GM19467 (cell line): ENCODE results near the gene RUFY3.
"Not testable (repeated sequence)": the region's sequence is repeated elsewhere in the genome, so short reads cannot be mapped to it uniquely, and the experiment has no call there.

Experiments used
- ATAC-seq: cut with Tn5 transposase; IDR thresholded peaks from one replicate; pipeline ENCODE4 v1.9.1; 2021; ENCODE audit warnings: mild to moderate bottlenecking, moderate library complexity; ENCODE audit not compliant: unreplicated experiment

The RUFY3 gene

DNA sequence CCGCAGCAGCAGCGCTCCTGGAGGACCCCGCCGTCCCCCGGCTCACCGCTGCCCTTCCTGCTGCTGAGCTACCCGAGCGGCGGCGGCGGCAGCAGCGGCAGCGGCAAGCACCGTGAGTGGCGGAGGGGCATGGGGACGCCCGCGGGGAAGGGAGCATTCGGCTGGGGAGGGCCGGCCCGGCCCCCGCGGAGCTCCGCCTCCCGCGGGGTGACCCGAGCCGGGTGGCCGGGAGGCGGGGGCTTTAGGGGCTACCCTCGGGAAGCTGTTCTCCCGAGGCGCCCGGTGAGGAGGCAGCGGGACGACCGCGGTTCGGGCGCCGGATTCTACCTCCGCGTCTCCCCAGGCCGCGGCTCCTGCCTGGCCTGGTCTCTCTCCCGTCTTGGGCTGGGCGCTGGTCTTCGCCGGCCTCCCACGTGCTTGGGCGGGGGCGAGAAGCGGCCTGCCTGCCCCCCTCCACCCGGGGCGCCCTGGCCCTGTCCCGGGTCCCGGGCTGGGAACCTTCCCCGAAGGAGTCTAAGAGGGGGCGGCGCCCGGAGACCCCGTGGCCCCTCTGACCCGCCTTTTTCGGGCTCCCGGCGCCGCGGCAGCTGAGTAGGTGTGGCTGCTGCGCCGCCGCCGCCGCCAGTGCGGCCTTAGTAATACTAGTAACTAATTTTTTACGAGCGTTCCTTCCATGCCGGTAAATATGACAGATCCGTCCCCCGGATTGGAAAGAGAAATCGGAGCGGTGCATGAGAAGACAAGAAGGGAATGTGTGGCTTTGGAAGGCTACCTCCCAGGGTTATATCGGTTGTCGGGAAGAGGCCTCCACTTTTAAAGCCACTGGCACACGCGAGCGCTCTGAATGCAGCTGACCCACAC, 16.4 kb upstream of the RUFY3 start:
- ATAC-seq, result peak; percentile 53

DNA sequence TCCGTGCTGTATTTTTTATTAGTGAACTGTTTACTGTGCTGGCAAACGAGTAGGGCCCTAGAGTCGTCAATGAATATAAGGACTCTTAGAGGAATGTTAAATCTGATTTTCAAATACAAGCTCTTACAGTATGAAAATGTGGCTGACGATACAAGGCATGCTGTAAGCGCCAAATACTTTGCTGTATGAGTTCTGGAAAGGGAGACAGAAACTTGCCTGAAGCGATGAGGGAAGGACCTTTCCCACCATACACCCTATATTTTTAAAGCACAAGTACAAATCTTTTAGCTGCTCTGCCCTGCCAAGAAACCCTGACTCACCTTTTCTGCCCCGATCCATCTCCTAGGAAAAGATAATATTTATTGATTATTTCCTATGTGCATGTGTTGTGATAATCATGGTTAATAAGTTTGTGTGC, 15.7 kb upstream of the RUFY3 start:
- no peak for ATAC-seq

DNA sequence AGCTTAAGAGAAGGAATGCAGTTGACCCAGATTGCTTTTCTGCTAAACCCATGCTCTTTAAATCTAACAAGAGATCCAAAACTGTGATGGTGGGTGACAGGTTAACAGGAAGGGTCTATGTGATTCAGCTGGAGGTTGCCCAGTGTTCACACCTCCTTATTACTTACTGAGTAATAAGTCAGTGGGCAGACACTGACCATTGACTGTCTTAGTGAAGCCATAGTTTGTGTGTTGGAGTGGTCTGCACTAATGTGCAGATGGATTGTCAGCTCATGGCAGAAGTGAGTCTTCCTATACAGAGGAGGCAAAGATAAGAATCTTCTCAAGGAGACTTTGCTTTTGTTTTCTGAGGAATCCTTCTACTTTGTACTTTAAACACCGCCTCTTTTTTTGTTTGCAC, 15.2 kb upstream of the RUFY3 start:
- no peak for ATAC-seq

DNA sequence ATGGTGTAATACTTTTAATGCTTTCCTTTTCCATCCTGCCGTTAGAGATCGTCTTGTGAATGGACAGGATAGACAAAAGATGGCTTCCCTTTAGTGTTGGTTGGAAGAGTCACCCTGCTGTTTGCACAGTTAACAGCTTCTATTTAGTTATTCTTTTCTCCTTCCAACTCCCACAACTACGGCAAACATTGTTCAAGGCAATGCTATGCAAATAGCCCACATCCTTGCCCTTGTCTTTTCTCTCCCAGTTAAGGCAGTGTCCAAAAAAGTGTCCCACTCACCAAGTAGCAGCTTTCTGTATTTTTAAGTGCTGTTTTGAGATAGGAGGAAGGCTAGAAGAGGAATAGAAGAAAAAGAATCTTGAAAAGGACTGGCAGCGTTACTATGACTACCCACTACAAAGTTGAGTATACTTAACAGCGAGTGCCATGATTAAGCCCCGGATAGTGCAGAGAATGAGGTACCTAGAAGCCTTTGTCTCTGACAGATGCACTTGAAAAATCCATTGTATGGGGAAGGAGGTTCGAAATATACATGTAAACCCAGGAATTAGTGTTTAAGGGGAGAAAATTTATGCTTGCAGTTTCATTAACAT, 12.1 kb upstream of the RUFY3 start:
- ATAC-seq, result no peak

DNA sequence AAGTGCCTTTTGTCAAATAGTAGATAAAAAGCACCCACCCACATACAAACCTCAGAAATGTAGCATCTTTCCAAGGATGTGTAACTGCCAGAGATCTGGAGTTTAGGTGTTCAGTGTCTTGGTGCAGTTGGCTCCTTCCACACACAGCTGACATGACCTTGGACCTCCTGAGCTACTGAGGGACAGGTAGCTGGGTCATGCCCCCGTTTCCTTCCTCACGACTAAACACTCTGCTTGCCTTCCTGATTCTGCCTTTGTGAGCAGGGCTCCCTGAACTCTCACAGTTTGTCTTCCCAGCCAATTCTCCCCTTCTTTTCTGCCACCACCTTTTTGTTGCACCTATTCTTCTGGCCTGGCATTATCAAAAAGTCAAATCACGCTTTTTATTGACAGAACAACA, 10.2 kb upstream of the RUFY3 start:
- ATAC-seq, result no peak

DNA sequence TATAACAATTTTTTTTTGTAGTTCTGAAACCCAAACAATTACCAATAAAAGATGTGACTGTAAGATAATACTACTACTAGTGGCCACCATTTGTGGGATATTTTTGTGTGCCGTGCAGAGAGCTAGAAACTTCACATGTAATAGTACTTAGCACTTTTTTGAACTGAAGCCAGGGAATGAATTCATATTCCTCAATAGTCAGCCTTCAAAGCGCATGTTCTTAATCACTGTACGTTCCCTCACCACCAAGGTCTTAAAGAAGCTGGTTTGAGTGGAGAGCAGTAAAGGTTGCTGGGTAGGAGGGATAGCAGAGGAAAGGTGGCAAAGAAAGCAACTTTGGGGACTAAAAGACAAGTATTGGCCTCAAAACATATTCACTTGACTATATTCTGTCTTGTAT, 9.6 kb upstream of the RUFY3 start:
- ATAC-seq, result no peak

DNA sequence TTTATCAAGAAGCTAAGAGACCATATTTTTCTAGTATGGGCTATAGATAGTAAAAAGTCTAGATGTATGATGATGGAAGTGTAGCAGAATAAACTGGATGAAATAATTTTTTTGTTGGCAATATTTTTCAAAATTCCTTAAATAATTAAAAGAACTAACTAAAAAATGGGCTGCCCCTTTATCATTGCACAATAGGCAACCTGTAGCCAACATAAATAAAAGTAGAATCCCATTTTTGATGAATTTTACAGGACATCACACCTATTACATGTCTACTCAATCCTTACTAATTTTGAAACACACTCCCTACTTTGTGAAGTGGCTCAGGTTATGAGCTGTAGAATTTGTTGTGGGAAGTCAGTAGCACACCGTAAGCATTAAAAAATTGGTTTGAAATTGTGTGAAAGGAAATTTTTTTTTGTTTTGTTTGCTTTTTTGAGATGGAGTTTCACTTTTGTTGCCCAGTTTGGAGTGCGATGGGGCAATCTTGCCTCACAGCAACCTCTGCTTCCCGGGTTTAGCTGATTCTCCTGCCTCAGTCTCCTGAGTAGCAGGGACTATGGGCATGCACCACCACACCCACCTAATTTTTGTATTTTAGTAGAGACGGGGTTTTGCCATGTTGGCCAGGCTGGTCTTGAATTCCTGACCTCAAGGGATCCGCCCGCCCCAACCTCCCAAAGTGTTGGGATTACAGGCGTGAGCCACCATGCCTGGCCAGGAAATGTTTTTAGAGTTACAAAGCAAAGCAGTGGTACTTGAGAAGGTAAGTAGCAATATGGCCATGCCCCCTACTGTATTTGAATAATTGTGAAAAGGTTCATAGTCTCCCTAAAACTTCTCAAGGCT, 8.9 kb upstream of the RUFY3 start:
- no peak for ATAC-seq

DNA sequence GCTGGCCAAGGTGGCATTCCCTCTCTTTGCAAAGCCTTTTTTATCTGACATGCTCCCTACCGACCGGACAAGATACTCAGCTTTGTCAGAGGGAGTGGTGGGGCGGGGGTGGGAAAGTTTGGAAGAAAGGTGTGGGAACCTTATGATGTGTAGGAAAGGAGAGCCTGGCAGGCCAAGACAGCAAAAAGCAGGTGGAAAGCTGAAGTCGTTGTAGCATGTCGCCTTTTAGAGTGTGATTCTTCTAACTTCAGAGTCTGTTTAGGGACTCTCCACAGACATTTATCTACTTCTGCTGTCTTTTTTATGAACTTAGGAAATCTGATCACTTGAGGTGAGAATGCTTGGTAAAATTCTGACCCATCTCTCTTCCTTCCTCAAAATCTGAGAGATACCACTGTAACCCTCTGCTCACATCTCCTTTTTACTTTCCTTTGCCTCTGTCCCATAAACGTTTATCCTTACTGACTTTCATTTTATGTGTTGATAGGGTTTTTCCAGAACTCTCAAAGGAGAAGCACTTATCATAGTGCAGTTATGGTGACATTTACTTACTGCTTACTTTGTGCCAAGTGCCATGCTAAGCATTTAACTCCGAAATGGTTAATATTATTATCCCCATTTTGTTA, 8.2 kb upstream of the RUFY3 start:
- ATAC-seq, result no peak

DNA sequence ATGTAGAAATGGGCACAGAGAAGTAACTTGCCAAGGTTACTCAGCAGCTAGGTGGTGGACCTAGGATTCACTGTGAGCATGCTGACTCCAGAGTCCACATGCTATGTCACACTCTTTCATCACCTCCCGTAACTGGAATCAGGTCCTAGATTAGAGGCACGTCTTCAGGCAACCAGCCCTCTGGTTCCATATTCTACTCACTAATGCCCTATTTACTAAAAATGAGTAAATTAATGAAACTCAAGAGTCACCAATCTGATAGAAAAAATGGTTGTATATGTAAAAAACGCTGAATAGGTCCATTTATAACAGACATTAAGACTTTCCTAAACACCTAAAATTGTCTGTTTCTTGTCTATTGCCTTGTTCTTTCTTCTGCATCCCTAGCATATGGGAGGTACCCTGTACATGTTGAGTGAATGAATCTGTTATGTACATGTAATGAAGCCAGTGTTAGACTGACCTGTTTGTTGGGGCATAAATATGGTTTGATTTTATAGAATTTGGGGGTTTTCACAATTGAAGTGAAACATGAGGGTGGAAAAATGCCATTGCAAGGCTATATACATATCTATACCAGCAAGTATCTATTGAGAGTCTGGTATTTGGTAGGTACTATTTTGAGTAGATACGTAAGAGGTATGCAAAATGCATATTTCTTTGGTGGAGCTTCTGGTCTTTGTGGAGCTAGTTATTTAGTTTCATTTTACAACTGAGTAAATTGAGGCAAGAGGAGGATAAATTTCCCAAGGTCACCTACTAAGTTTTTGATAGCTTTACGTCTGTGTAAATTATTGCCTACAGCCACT, 7.5 kb upstream of the RUFY3 start:
- peak; percentile 51 for ATAC-seq

DNA sequence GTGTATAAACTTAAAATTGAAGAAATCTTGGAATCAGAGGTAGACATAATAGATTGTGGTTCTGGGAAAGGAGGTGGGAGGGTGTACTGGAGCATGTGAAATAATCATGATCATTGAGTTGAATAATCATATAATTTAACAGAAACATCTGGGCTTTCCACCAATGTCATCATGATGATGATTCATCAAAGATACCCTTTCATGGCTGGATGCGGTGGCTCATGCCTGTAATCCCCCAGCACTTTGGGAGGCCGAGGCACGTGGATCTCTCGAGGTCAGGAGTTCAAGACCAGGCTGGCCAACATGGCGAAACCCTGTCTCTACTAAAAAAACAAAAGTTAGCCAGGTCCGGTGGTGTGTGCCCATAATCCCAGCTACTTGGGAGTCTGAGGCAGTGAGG, 6.7 kb upstream of the RUFY3 start:
- peak; percentile 9 for ATAC-seq

DNA sequence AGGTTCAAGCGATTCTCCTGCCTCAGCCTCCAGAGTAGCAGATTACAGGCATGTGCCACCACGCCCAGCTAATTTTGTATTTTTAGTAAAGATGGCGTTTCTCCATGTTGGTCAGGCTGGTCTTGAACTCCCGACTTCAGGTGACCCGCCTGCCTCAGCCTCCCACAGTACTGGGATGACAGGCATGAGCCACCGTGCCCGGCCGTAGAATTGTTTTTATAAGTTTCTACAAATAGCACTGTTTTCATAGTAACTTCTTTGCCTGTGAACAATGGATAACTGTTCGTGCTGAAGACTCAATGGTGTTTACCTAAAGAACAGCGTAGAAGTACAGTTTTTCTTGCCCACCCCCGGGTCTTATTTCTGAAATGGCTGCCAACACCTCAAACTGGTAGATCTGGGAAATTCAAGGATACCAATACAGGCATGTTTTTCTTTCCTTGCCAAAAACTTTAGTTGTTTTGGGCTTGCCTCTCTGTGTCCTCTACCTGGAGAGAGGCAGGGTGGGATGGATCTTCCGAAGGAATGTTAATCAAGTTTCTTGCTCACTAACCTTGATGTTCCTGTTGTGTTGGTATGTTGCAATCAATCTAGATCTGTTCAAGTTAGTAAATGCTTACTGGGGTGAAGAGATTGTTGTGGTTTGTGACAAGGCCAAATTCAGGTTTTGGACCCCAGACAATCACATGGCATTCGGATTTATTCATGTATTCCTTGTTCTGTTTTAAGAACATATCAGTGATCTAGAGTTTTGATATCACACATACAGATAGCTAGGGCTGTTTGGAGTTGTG, 2.8 kb upstream of the RUFY3 start:
- ATAC-seq, result no peak

DNA sequence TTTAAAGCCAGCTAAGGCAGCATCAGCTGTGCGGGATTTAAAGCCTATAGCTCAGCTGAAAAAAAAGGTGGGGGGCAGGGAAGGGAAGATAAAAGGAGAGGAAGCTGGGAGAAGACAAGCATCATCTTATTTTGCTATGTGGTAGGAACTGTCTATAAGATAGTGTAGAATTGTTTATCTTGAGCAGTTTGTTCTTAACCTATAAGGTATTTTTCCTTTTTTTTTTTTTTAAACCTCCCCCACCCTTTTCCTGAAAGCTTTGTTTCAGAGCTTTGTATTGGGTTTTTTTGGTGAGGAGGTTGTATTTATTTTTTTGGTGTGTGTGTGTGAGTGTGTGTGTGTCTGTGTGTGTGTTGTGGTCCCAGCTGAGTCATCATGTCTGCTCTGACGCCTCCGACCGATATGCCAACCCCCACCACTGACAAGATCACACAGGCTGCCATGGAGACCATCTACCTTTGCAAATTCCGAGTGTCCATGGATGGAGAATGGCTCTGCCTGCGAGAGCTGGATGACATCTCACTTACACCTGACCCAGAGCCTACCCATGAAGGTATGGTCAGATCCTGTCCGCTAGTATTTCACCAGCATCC, 531 bp downstream of the RUFY3 start:
- no peak for ATAC-seq

DNA sequence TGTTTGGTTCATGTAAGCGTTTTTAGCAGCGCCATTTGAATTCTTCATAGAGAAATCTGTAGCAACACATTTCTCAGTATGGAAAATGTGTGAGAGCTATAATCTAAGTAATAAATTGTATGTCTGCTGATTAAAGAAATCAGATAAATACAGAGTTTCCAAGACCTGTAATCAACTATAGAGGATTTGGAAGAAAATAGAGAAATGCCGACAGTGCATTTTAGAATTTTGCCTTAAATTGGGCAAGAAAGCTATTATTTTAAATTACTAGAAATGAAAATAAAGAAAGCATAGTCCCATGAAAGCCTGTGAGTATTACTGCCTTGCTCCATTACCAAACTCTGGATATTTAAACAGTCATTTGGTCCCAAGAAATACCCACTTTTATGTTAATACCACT, 2.7 kb downstream of the RUFY3 start:
- no peak for ATAC-seq

DNA sequence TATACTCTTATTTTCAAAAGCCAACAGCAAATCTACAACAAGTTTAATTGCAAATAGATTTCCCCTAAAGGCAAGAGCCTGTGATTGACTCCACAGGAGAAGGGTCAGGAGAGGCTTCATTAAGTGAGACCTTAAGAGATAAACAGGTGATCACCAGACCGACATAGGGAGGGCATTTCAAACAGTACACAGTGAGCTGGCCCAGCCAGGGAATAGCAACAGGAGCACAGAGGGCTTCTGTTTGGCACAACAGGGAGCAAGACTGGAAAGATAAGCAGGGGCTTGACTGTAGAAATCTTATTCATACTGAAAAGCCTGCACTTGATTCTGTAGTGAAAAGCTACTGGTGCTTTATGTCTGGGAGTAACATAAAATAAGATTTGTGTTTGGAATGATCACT, 3.9 kb downstream of the RUFY3 start:
- no peak for ATAC-seq

DNA sequence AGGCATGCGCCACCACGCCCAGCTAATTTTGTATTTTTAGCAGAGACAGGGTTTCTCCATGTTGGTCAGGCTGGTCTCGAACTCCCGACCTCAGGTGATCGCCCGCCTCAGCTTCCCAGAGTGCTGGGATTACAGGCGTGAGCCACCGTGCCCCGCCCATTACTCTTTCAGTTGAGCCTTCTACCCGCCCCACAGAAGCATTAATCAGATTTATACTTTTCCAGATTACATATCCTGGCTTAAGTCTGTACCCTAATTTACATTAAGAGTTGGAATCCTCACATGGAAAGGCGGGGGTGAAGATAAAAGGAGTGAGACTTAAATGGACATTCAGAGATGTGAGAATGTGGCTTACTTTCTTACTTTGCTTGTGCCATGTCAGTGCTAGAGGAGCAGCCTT, 4.8 kb downstream of the RUFY3 start:
- ATAC-seq, result not testable (repeated sequence)

DNA sequence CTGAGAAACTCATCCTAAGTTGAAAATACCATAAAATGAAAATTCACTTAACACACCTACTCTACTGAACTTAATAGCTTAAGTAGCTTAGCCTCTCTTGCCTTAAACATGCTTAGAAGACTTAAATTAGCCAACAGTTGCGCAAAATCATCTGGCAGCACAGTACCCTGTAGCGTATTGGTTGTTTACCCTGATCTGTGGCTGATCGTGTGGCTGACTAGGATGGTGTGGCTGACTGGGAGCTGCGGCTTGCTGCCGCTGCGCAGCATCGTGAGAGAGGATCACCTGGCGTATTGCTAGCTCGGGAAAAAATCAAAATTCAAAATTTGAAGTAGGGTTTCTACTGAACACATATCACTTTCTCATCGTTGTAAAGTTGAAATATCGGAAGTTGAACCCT, 6.3 kb downstream of the RUFY3 start:
- ATAC-seq, result no peak

DNA sequence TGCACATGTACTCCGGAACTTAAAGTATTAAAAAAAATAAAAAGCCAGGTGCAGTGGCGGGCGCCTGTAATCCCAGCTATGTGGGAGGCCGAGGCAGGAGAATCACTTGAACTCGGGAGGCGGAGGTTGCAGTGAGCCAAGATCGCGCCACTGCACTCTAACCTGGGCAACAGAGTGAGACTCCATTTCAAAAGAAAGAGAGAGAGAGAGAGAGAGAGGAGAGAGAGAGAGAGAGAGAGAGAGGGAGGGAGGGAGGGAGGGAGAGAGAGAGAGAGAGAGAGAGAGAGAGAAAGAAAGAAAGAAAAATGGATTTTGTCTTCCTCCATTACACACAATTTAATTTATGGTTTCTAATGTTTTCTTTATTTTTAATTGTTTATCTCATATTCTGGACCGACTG, 11.1 kb downstream of the RUFY3 start:
- not testable (repeated sequence) for ATAC-seq

DNA sequence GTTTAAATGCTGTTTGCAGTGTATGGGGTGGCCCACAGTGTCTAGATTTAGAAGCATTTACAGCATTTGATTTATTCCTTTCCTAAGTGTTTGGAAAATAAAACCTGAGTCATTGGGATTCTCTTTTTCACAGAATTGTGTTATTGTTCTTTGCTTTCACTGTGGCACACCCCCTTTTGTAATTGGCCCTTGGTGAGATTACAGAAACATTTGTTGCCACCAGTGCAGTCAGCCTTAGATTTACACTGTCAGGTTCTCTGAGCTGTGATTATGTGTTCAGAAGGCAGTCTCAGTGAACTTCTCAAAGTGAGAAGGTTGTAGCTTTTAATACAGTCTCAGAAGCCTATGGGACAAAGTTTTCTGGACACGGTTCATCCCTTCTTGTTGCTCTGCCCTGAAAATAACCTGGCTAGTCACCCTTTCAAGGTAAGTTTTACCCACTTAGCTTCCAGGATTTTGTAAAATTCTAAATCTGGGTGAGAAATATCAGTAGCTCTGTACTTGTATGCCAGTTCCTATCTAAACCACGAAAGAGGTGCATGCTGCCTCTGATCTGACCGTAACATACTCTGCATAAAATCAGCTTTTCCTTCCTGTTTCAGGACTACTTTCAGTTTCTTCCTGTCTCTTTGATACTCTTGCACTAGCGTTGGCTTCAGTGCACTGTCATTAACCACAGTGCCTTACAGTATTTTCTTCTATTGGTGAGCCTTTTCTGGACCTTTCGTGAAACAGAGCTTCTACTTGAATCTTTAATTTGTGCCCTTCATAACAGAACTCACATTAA, 12.6 kb downstream of the RUFY3 start:
- ATAC-seq, result peak; percentile 93
